HUDEP-2 (cell line): ENCODE measurements around the gene ATF7IP.
A peak's percentile ranks its signal among the peaks of the same experiment; 100 is the strongest.
"Not testable (repeated sequence)": the region's sequence is repeated elsewhere in the genome, so short reads cannot be mapped to it uniquely, and the experiment has no call there.

Source experiments
- DNase-seq, 76 experiments: peaks; one replicate each; lab custom pipeline; 2025; ENCODE audit not compliant: unreplicated experiment in 76 of 76; lab: John Stamatoyannopoulos, UW

ATF7IP gene

GRCh38 chr12:14369311-14369710, 3.8 kb downstream of the ATF7IP start:
- DNase-seq, result no peak

DNA sequence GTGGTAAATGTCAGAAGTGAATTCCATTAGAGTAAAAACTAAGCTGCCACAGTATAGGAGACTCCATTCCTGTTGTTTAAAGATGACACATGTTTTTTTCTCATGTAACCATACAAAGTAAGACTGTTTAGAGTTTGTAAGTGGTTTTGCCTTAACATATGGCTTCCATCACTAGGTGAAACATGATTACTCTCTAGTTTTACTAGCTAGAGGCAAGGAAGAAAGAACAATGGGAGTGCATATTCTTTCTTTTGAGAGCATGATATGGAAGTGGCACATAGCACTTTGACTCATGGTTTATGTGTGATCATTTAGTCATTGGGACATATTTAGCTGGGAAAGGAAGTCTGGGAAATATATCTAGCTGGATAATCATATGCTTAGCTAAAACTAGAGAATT, 7.7 kb downstream of the ATF7IP start:
- DNase-seq, result no peak

DNA sequence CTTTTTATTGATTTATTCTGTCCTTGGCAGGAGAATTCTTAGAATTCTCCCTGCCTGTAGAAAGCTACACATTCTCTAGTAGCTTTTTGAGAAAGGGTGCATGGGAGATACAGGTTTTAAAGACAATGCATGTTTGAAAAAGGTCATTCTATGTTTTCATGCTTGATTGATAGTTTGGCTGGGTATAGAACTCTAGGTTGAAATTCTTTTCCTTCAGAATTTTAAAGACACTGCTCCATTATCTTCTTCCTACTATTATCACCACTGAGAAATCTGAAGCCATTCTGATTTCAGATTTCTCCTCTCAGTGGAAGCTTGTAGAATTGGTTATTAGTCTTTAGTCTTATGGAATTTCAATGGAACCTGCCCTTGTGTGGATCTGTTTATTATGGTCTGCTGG, 14.0 kb downstream of the ATF7IP start:
- no peak for DNase-seq

DNA sequence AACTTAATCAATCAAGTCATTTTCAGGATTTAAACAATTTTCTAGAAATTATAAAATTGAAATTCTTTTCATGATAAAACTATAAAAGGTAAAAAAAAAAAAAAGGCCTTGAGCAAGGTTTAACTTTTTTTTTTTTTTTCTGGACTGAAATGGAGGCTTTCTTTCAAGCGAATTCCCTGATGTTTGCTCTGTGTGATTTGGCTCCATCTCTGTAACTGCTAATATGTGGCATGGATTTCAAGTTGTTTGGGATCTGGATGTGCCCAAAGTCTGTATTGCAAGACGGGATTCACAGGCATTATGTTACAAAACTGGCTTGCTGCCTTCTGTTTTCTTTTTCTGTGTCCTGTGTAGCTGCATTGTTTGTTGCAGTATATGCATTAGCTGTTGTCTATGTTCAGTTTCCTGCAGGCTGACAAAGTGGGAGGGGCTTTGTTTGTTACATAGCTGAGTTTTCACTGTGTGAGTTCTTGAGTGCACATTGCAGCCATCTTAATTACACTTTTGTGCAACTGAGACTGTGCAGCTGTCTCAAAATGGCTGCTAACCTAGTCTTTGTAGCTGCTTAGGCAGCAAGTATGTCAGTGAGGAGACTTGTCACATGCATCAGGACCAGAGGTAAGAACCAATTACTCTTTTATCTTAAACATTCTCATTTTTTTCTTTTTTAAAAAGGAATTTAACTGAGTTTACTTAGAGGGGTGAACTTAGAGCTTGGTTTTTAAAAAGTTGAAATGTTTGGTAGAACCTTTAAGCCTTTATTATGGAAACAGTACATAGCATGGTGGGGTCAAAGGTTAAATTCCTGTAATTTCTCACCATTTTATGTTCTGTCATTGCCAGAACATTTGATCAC, 19.5 kb downstream of the ATF7IP start:
- DNase-seq, result peak in 29 of 76 experiments; percentile 1 to 81 (median 31)

DNA sequence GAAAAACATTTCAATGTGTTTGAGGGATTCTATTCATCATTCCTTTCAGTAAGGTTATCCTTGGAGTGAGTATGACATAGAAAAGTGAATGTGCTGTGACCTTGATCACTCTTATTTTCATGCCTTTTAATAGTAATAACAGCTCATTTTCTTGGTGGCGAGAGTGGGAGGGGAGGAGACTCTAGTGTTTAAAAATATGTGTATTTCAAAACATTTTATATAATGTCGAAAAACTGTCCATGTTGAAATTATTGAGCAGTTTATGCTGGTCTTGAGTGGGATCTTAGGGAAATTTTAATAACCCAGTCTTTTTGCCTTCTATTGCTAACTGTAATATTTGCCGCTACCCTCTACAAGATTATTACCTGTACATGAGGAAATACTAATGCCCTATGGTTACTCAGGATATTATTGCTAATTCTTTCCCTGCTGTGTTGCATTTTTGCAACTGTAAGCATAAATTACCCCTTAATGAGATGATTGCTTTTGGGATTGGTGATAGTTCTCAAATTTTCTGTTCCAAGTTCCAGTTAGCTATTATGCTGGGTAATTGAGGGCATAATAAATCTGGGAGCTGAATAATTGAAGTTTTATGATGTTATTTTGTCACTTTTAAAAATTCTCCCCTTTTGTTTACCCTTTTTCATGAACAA, 21.9 kb downstream of the ATF7IP start:
- DNase-seq, result no peak

DNA sequence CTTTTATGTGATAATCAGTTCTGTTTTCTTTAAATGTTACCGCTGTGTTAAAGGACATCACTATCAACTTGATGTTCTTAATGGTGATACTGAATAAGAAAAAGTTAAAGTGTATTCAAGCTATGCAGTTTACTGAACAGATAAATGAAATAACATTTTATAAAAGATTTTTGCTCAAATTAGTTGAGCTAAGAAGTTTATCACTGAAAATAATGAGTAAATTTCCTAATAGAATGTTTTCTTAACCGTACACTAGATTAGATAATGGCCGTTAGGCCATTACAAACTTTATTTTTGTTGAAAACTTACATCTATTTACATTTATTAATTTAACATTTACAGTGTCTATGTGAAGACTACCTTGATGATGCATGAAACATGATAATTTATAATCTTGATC, 25.0 kb downstream of the ATF7IP start:
- no peak for DNase-seq

GRCh38 chr12:14390870-14391530, 25.5 kb downstream of the ATF7IP start:
- DNase-seq, result no peak

DNA sequence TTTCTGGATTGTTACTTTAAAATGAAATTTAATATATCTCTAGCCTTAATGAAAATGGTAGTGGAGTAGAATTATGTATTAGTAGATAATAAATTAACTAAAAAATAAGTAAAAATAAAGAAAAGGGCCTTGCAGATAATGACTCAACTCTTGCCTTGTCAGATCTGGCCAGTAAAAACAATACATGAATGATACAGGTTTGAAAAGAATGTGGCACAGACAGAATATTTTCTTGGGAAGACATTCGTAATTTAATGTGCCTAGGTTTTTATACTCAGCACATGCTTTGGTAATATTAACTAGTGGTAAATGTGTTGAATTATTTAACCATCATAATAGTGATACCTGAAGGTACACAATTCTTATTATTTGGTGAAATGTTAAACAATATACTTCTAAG, 28.3 kb downstream of the ATF7IP start:
- no peak for DNase-seq

DNA sequence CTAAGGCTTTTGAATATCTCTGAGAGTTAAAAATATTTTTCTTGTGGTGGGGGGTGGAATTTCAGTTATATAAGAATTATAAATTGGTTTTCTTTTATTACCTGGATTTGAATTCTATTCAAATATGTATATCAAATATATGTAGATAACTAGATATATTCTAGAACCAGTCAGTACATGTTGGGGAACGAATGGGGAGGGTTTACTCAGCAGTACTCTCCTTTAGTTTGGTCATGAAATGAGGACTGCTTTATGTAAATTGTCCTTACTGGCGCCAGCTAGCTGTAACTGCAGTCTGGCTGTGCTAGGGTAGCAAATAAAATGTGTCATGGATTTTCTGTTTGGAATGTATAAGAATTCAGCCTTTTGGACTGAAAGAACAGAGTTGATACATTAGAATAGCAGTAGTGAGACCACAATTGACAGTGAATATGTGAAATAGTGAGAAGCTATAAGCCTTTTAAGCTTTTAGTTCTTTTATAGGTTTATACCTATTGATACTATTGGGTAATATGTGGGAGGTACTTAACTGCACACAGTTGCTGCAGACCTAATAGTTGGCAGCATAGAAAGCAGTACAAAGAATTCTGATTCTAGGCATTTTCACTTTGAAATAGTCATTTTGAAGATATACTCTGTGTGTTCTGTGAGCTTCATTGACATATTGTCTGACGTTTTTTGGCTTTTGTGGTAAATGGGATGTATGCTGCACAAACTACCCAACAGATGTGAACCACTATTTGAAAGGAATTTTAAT, 29.0 kb downstream of the ATF7IP start:
- DNase-seq, result peak in 23 of 76 experiments; percentile 3 to 68 (median 36)

GRCh38 chr12:14395074-14395778, 29.7 kb downstream of the ATF7IP start:
- no peak for DNase-seq

GRCh38 chr12:14396071-14396470, 30.6 kb downstream of the ATF7IP start:
- no peak for DNase-seq

DNA sequence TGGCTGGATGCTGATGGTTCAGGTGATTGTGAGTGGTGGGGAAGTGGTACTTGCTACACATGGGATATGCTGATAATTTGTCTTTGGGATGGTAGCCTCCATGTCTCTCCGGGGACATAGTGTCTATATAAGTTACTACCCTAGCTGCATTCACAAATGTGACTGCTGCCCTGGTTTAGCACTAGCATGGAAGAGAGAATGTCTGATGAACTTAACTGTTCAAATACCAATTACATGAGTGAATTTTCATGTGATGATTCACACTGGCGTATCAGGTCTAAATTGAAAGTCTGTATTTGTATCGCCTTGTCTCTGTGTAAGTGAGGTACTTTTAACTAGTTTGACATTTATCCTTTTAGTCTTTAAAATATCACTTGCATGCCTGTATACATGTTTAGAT, 34.4 kb downstream of the ATF7IP start:
- DNase-seq, result no peak

DNA sequence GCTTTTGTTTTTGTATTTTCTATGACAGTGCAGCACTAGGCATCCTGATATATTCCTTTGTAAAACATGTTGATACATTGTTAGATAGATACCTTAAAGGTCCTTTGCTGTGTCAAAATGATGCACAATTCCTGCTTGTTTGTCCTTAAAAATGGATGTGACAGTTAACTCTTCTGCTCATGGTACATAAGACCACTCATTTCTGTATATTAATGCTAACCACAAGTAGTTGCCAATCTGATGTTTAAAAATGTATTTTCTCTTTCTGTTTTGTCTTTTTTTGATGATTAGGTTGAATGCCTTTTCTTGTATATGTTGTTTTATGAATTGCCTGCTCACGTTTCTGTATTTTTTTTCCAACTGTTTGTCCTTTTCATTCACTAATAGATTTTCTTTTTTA, 35.1 kb downstream of the ATF7IP start:
- DNase-seq, result no peak

DNA sequence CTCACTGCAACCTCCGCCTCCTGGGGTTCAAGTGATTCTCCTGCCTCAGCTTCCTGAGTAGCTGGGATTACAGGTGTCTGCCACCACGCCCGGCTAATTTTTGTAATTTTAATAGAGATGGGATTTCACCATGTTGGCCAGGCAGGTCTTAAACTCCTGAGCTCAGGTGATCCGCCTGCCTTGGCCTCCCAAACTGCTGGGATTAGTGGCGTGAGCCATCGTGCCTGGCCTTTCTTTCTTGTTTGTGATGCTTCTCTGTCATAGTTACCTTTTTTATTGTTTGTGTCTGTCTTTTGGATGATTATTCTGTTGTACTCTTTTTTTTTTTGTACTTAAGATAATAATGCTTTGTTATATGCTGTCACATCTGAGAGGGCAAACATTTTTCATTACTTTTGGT, 35.8 kb downstream of the ATF7IP start:
- DNase-seq, result not testable (repeated sequence)

- DNase-seq, result no peak
These were observed 37.2 kb downstream of the ATF7IP start for GRCh38 chr12:14402697-14403096.

GRCh38 chr12:14403293-14403692, 37.8 kb downstream of the ATF7IP start:
- DNase-seq, result no peak

DNA sequence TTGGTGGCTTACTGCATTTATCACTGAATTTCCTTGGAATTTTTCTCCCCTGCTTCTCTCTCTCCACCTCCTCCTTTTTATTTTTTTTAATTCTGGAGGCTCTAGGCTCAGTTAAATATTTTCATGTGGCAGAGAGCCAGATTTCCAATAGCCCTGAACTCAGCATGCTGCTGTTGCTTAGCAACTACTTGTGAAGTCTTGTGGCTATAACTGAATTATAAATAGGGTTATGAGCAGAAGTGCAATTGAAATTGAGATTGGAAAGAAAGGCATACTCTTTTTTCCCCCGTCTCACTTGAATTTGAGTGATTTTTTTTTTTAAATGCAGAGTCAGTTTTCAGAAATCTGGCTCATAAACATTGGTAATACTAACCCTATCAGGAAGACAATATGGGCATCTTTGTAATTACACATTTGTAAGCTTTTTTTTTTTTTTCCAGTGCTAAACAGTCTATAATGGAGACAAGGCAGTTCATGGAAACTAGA, 38.3 kb downstream of the ATF7IP start:
- DNase-seq, result peak in 7 of 76 experiments; percentile 11 to 30 (median 22)

- DNase-seq, result not testable (repeated sequence)
These were observed 39.9 kb downstream of the ATF7IP start for GRCh38 chr12:14405407-14405806.

DNA sequence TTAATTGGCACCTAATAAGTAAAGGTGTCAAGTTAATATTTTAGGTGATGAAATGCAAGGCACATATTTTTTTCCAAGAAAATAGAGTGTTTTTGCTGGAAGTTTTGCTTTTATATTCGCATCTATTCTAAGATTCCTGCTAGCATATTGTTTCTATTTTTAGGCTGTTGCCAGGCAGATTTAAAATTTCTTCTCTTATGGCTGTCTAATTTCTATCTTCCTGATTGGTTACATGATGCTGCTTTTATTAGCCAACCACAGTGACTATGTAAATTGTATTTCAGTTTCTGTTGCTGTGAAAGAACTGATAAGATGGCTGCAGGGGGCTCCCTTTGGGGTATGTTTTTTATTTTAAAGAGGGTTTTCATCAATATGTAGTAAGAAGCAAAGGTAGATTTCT, 42.7 kb downstream of the ATF7IP start:
- DNase-seq, result peak in 3 of 76 experiments; percentile 3 to 11 (median 7)

GRCh38 chr12:14410177-14410576, 44.7 kb downstream of the ATF7IP start:
- no peak for DNase-seq
